RWPE1 (cell line): Measurements from ENCODE around the gene DCAF15.

ENCODE experiments used
- CTCF ChIA-PET: fragments of 350-600 bp; sonication (Branson Sonifier 250); formaldehyde crosslinking; extraction: SDS; loops from one replicate; lab custom pipeline; 2021; lab: Yijun Ruan, JAX
- POLR2A ChIA-PET: fragments of 400-600 bp; formaldehyde crosslinking; extraction: SDS; loops from one replicate; lab custom pipeline; 2020; ENCODE audit warnings: antibody characterized with exemption; ENCODE audit not compliant: low non-redundant PET; lab: Yijun Ruan, JAX
- DNase-seq: peaks from one replicate; pipeline ENCODE4 v3.0.0; 2012; ENCODE audit warnings: low spot score
- H3K27ac ChIP-seq: fragments of 450-650 bp; 2 replicates; pipeline ENCODE4 v1.5.1; 2017
- CTCF ChIP-seq: fragments of 450-650 bp; conservative IDR thresholded peaks from 2 replicates; pipeline ENCODE4 v1.5.1; 2017; ENCODE audit warnings: low read depth, mild to moderate bottlenecking

The DCAF15 gene

GRCh38 chr19:13978351-13979243 lies 26.3 kb downstream of the DCAF15 start:
- peak; percentile 57 for DNase-seq
- H3K27ac ChIP-seq = peak overlapping the region; percentile 75
- ChIA-PET CTCF (interaction anchor here (0.6 kb wide), 1 partner anchor 44 kb away, joined by 6 read pairs; no protein-coding TSS in a partner anchor), POLR2A (no interaction called here)
- no peak for TF ChIP-seq CTCF

GRCh38 chr19:13979244-13979615 lies 26.9 kb downstream of the DCAF15 start:
- H3K27ac ChIP-seq = peak overlapping the region; percentile 75
- no peak for TF ChIP-seq CTCF
- ChIA-PET CTCF (no interaction called here), POLR2A (no interaction called here)
- no peak for DNase-seq

DNA sequence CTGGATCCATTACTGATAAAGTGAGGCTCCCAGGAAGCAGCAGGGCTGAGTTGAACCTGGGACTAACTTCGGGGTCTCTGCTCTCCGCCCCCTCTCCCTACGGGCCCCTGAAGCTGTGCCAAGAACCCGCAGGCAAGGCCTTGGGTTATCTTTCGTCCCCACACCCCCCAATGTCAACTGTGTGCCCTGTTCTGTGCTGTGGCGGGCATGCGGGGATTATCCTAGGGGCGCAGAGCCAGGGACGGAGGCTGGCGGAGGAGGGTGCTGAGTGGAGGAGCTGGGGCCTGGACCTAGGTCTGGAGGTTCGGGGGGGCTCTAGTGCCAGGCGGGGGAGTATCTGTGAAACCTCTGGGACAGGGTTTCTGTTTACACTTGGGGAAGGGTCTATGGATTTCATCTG lies 27.4 kb downstream of the DCAF15 start:
- POLR2A ChIA-PET = no interaction called here
- H3K27ac ChIP-seq = peak overlapping the region; percentile 75
- TF ChIP-seq CTCF = no peak
- no peak for DNase-seq
- CTCF ChIA-PET = no interaction called here

DNA sequence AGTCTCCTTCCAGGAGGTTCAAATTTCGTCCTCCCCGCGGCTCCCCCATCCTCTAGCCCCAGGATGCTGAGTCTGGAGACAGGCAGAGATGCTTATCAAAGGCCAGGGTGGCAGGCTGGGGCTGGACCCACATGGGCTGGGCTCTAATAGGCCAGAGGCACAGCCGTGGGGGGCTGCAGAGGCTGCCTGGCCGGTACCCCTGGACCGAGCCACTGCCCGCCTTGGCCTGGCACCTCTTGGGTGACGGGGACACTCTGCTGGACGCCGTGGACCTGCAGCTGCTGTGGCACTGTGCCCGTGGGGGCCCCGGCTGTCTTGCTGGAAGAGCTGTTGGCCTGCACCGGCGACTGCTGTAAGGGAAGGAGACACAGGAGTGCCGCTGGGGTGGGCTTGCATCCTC lies 28.0 kb downstream of the DCAF15 start:
- no peak for TF ChIP-seq CTCF
- no peak overlapping the region for H3K27ac ChIP-seq
- no peak for DNase-seq
- ChIA-PET POLR2A (no interaction called here), CTCF (no interaction called here)

- ChIA-PET POLR2A (no interaction called here), CTCF (interaction anchor here (0.6 to 1.0 kb wide), 3 partner anchors 91 to 329 kb away, joined by 3 to 5 read pairs (median 5); no protein-coding TSS in a partner anchor)
- TF ChIP-seq CTCF = no peak
- DNase-seq = no peak
- peak overlapping the region; percentile 3 for H3K27ac ChIP-seq
Observed at GRCh38 chr19:13981021-13981420, 28.7 kb downstream of the DCAF15 start.

GRCh38 chr19:13981467-13981866 lies 29.2 kb downstream of the DCAF15 start:
- no peak for DNase-seq
- ChIA-PET CTCF (interaction anchor here (0.7 to 1.0 kb wide), 2 partner anchors 91 to 92 kb away, joined by 3 to 5 read pairs; no protein-coding TSS in a partner anchor), POLR2A (no interaction called here)
- no peak for TF ChIP-seq CTCF
- peak overlapping the region; percentile 3 for H3K27ac ChIP-seq
